Lung (tissue), 12 donors: Measurements from ENCODE around the gene POC5. TPM values are rescaled to one million over a fixed set of nuclear protein-coding genes. Genes with fewer than 3 reads are reported as not detected.

ENCODE experiments used
- ATAC-seq: fragments of 200-7000 bp; cut with Tn5 transposase; one replicate; pipeline ENCODE4 v1.9.1; 2020; ENCODE audit warnings: moderate number of reproducible peaks; ENCODE audit not compliant: insufficient read depth, low FRiP score
- DNase-seq, 3 donors: peaks; one replicate each; pipeline ENCODE4 v3.0.0-alpha.2; 2013 to 2017
- H3K27ac ChIP-seq, 2 donors: one replicate each; pipeline ENCODE4 v1.5.1; 2013; ENCODE audit warnings: mild to moderate bottlenecking in 2 of 2, moderate library complexity in 2 of 2, control low read depth in 1 of 2, inconsistent platforms in 1 of 2, low read depth in 1 of 2, low read length in 1 of 2
- H3K27me3 ChIP-seq, 3 donors: one replicate each; pipeline ENCODE4 v1.5.1; 2013; ENCODE audit warnings: low read length in 2 of 3; ENCODE audit not compliant: control insufficient read depth in 3 of 3, insufficient read depth in 3 of 3
- H3K36me3 ChIP-seq, 4 donors: one replicate each; pipeline ENCODE4 v1.5.1; 2013; ENCODE audit warnings: low read length in 4 of 4, mild to moderate bottlenecking in 1 of 4, moderate library complexity in 1 of 4; ENCODE audit not compliant: control insufficient read depth in 4 of 4, insufficient read depth in 4 of 4
- H3K4me1 ChIP-seq, 5 donors: one replicate each; pipeline ENCODE4 v1.5.1; 2013; ENCODE audit warnings: low read length in 5 of 5, mild to moderate bottlenecking in 2 of 5, moderate library complexity in 1 of 5; ENCODE audit not compliant: control insufficient read depth in 5 of 5, insufficient read depth in 5 of 5
- H3K4me3 ChIP-seq: one replicate; pipeline ENCODE4 v1.5.1; 2013; ENCODE audit warnings: mild to moderate bottlenecking, control low read depth, moderate library complexity
- H3K9ac ChIP-seq, 2 donors: one replicate each; pipeline ENCODE4 v1.5.1; 2013; ENCODE audit warnings: low read length in 2 of 2, control low read depth in 1 of 2; ENCODE audit not compliant: insufficient read depth in 1 of 2
- H3K9me3 ChIP-seq, 4 donors: one replicate each; pipeline ENCODE4 v1.5.1; 2013; ENCODE audit warnings: low read length in 3 of 4, mild to moderate bottlenecking in 1 of 4, moderate library complexity in 1 of 4; ENCODE audit not compliant: control insufficient read depth in 4 of 4, insufficient read depth in 3 of 4
- WGBS, 2 donors: extraction: QIAGEN DNeasy Blood & Tissue Kit; methylation state at CpG; one replicate each; pipeline ENCODE4 v1.1.7; 2013; 5-methylcytosine and 5-hydroxymethylcytosine counted together
- polyA plus RNA-seq, 2 donors: library from polyadenylated mRNA; stranded (reverse); fragments of 200-250 nt; gene quantifications; one replicate each; pipeline ENCODE4 v1.2.1, GENCODE V29; 2013
- total RNA-seq, 2 donors: library from RNA; depleted of rRNA in 1 of 2; stranded (reverse); fragments of >200 nt in 1 of 2; gene quantifications; one replicate each; pipeline ENCODE4 v1.2.1, GENCODE V29; 2014 to 2021
- TF ChIP-seq, protein P1 (sequence below): IDR thresholded peaks from 2 replicates; pipeline ENCODE4 v1.5.1; 2012; ENCODE audit warnings: mild to moderate bottlenecking; ENCODE audit errors: control extremely low read depth, extremely low read depth
- donor health status: control.
- donor health status: control.
- donor health status: Bipolar disorder and iron deficiency.
- donor health status: healthy.
- donor health status: DM: yes; HTN: yes; CAD: no.

POC5 gene
- total and polyA plus RNA-seq, 4 donors: 7.7 to 18.0 (median 11.0) TPM

DNA sequence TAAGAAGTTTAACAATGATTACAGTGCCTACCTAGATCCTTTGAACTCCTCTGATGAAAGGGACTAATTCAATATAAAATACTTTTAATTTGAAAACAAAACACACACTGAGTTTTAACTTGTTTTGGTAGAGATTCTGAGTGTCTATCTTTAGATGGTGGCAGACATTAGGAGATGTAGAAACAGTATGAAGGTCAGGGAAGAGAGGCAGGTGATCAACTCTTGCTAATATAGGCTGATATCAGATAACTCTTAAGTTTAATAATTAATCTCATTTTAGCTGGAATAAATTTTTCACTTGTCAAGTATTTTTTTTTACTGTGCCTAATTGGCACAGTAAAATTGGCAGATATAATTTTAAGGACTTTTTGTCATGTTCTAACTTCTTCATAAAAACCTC lies 30.8 kb downstream of the POC5 start:
- Histone ChIP-seq H3K27ac (no peak overlapping the region), H3K9me3 (peaks cover 0 to 1% (median 0%) of the 10 kb centered on the region in 4 donors), H3K4me1 (no peaks in the 10 kb centered on the region), H3K4me3 (no peak overlapping the region), H3K27me3 (no peaks in the 10 kb centered on the region), H3K36me3 (peaks cover 0 to 9% (median 4%) of the 10 kb centered on the region in 4 donors), H3K9ac (no peak overlapping the region)
- no peak for ATAC-seq
- TF ChIP-seq, protein P1, sequence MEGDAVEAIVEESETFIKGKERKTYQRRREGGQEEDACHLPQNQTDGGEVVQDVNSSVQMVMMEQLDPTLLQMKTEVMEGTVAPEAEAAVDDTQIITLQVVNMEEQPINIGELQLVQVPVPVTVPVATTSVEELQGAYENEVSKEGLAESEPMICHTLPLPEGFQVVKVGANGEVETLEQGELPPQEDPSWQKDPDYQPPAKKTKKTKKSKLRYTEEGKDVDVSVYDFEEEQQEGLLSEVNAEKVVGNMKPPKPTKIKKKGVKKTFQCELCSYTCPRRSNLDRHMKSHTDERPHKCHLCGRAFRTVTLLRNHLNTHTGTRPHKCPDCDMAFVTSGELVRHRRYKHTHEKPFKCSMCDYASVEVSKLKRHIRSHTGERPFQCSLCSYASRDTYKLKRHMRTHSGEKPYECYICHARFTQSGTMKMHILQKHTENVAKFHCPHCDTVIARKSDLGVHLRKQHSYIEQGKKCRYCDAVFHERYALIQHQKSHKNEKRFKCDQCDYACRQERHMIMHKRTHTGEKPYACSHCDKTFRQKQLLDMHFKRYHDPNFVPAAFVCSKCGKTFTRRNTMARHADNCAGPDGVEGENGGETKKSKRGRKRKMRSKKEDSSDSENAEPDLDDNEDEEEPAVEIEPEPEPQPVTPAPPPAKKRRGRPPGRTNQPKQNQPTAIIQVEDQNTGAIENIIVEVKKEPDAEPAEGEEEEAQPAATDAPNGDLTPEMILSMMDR: no peak
- DNase-seq: no peak

DNA sequence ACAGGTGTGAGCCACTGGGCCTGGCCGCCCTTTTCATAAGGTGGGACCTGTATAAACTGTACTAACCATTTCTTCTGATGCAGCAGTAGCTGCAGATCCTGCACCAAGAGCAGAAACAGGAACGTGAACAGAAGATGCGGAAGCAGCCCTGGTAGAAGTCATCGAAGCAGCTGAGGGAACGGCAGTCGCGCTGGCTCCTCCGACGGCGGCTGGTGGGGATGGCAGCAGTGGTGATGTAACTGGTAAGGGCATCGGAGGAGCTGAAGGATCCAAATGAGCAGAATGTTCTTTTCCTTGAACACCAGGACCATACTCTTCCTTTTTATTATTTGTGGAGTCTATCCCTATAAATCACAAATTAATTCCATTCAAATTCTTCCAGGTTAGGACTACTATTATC lies 32.1 kb downstream of the POC5 start:
- TF ChIP-seq, protein P1: no peak
- H3K4me1 ChIP-seq: peaks cover 0 to 3% (median 0%) of the 10 kb centered on the region in 5 donors
- peaks cover 0 to 1% (median 0%) of the 10 kb centered on the region in 4 donors for H3K9me3 ChIP-seq
- H3K27me3 ChIP-seq: no peaks in the 10 kb centered on the region
- no peak overlapping the region for H3K27ac ChIP-seq
- no peak for ATAC-seq
- DNase-seq: no peak
- H3K9ac ChIP-seq: no peak overlapping the region
- H3K36me3 ChIP-seq: peaks cover 0 to 7% (median 4%) of the 10 kb centered on the region in 4 donors
- WGBS, 2 donors: 97 to 99% methylated on average over 11 of the region's 11 CpGs
- H3K4me3 ChIP-seq: no peak overlapping the region

DNA sequence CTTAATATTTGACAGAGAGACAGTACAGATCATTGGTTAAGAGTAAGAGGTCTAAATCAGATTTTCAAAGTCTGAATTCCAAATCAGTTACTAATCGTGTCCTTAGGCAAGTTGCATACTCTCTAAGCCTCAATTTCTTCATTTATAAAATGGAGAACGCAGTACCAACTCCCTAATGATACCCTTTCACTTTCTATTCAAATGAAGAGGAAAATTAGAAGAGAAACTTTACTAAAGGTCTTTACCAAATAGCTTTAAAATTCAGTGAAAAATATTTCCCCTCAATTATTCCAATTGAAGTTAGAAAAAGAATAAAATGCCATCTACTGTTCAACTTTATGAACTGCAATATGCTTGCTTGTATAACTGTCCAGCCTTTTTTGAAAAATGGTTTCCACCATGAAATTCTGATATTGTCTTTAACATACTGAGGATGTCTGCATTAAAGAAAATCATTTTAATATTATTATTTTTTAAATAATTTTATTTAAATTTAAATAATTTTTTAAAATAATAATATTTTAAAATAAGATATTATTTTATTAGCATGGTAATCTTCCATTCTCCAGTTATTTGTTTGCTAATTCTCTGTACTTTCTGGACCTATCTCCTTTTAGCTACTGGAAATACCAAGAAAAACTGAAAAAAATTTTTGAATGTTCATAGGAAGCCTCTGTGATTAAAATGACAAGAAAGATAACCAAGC lies 36.0 kb downstream of the POC5 start:
- Histone ChIP-seq H3K9me3 (peaks cover 0 to 1% (median 0%) of the 10 kb centered on the region in 4 donors), H3K4me1 (peaks cover 0 to 8% (median 0%) of the 10 kb centered on the region in 5 donors), H3K9ac (no peak overlapping the region), H3K27ac (no peak overlapping the region), H3K36me3 (peaks cover 0 to 5% (median 4%) of the 10 kb centered on the region in 4 donors), H3K4me3 (no peak overlapping the region), H3K27me3 (no peaks in the 10 kb centered on the region)
- DNase-seq (peak in 2 of 3 donors; percentile 74 to 78), ATAC-seq (no peak)
- WGBS, 2 donors: 46 to 67% methylated on average over 2 of the region's 2 CpGs
- TF ChIP-seq, protein P1: peak; percentile 49
